ENCODE data around the gene AFG1L.

- TF ChIP-seq CTCF (IDR thresholded peaks at IDR 0.05) (no peak), POLR2A (IDR thresholded peaks at IDR 0.05) (no peak)
Measured at GRCh38 chr6:108550256-108550655, 255.4 kb downstream of the AFG1L start.
